Muscle of arm (tissue), 12 donors: ENCODE data around the gene MIEN1. TPM values are rescaled to one million over a fixed set of nuclear protein-coding genes. Genes with fewer than 3 reads are reported as not detected.
"Not testable (repeated sequence)": the region's sequence is repeated elsewhere in the genome, so short reads cannot be mapped to it uniquely, and the experiment has no call there.

Experiments used
- DNase-seq: peaks from one replicate; pipeline ENCODE4 v3.0.0-alpha.2; 2013
- polyA plus RNA-seq, 12 donors: library from polyadenylated mRNA; unstranded; fragments of 120-200 nt; gene quantifications; one replicate each; pipeline ENCODE4 v1.2.1, GENCODE V29; 2013; ENCODE audit not compliant: insufficient read length in 12 of 12

The MIEN1 gene
- polyA plus RNA-seq, 12 donors, result 14.8 to 23.6 (median 18.9) TPM; not detected in 1

- DNase-seq, result no peak
Measured at GRCh38 chr17:39744075-39744835, 13.9 kb upstream of the MIEN1 start.

GRCh38 chr17:39742856-39743436 is 12.6 kb upstream of the MIEN1 start:
- no peak for DNase-seq

DNA sequence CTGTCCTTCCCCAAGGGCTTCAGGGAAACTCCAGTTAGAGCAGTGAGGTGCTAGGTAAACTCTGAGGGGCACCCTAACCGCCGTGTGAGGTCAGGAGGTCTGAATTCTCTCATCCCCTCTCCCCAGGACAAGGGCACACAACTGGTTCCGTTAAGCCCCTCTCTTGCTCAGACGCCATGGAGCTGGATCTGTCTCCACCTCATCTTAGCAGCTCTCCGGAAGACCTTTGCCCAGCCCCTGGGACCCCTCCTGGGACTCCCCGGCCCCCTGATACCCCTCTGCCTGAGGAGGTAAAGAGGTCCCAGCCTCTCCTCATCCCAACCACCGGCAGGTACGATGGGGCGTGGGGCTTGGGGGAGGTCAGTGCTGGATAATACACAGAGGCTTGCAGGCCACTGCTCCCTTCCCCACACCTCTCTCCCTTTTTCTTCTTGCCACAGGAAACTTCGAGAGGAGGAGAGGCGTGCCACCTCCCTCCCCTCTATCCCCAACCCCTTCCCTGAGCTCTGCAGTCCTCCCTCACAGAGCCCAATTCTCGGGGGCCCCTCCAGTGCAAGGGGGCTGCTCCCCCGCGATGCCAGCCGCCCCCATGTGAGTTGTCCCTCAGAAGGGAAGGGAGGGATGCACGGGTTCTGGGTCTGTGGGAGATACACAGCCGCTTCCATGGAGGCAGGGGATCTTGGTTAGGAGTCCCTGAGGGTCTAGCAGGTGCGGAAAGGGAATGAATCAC is 12.0 kb upstream of the MIEN1 start:
- no peak for DNase-seq

DNA sequence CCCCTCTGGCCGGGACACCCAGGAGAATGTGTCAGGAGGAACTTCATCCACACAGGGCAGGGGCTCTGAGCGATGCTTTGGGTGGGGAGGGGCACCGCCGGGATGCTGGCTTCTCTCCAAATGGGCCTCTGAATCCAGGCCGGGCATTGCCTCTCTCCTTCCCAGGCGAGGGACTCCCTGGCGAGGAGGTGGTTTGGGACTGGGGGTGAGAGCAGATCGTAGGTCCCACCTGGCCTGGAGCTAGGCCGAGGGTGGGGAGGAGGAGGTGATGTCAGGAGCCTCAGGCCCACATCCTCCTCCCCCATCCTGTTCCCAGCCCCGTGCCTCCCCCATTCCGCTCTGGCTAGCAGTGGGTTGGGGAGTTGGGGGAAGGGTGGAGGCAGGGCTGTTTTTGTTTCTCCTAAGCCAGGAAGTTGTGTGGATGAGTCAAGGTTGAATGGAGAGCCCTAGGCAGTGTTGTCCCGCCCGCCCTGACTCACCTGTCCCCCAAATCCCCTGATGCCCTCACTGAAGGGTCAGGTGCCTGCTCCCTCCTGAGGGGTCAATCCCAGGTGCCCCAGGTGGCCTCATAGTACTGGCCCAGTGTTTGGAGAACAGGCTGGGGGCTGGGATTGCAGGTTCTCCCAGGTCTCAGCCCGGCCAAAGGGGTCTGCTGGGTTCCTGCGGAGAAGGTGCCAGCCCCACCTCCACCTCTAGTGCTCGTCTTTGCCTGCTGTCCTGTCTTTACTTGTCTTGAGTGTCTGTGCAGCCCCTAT is 10.2 kb upstream of the MIEN1 start:
- no peak for DNase-seq

DNA sequence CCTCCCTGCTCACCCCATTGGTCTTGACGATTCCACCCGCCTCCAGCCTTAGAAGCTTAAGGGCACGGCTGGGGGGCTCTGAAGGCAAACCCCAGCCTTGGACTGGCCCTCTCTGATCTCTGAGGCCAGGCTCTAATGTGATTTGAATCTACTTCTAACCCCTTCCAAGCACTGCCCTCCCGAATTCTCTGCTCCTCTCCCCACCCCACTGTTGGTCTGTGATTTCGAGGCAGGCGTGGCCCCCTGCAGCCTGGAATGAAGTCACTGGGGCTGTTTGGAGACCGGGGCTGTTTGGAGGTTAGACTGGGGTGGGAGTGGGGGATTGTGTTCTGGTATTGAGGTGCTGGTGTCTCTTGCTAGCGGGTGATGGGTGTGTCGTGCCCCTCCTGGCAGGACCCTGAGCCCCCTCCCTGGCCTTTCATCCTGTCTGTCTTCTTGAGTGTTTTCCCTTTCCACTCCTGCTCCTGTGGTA is 9.6 kb upstream of the MIEN1 start:
- no peak for DNase-seq

DNA sequence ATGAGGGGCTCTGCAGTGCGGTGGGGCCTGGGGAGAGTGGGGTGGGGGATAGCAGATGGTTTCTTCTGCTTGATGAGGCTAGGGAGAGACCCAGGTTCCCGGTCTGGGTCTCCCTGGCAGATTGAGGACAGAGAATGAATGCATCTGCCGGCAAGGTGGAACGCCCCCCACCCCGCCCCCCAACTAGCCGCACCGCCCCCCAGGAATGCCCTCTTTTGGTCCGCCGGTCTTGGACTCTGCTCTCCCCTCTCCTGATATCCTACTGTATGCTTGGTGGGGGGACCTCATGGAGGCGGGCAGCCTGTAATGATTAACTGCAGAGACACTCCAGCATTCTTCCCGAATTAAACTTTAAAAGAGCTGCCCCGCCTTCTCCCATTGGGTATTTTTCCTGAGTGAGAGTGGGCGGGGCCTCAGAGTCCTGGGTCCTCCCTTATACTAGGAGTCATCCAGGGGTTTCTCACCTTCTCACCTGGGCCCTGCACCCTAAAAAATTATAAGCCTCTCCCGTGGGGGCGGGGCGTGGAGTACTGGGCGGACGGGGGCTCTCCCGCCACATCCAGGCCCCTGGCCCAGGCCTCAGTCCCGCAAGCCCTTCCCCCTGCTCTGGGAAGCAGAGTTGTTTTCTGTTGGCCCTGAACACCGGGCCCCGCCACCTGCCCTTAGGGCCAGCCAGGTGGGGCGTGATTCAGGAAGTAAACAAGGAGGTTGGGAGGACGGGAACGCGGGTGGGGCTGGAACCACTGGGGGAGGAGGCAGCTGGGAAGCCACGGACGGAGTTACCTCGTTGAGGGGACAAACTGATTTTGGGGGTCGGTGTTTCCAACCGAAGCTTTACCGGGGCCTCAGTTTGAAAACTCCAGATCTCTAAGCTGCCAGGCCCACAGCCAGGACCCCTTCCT is 8.9 kb upstream of the MIEN1 start:
- no peak for DNase-seq

DNA sequence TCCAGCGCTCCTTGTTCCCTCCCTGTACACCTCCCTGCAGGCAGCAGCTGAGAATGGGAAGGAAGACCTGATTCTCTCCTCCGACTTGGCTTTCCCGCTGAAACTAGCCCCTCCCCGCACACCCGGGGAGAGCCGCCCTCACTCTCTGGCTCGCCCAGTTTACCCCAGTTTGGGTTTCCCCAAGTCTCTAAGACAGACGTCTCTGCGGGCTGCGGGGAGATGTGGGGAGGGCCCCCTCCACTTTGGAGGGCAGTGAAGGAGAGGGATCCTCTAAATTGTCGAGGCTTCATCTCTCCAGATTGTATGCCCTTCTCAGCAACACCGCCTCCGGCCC is 8.2 kb upstream of the MIEN1 start:
- DNase-seq, result no peak

DNA sequence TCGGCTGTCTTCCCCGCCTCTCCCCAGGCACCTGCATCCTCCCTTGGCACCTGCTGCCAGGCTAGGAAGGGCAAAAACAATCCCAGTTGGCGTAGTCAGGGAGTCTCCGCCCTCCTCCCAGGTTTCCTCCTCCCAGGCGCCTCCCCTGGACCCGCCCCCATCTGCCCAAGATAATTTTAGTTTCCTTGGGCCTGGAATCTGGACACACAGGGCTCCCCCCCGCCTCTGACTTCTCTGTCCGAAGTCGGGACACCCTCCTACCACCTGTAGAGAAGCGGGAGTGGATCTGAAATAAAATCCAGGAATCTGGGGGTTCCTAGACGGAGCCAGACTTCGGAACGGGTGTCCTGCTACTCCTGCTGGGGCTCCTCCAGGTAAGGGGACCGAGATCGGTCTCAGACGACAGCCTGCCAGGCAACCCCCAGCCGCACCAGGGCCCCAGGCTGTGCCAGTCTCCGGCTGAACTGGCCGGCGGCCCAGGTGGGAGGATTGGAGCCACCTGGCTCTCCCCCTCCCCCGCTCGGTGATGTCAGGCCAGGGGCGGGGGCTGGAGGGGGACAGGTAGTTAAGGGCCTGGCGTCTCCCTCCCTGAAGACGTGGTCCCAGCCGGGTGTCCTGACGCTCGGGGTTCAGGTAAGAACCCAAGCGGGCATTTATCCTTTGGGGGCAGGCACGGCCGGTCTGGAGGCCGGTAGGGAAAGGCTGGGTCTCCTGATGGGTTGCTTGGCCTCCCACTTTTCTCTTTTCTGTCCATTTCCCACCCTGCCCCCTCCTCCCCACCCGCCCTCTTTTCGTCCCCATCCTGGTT is 7.6 kb upstream of the MIEN1 start, which contains the start of gene GRB7:
GRB7 (plus strand) TSS at position 179 of the 808 bp plus-strand sequence. CDS start 4,364 bp downstream, outside the sequence.
- no peak for DNase-seq

DNA sequence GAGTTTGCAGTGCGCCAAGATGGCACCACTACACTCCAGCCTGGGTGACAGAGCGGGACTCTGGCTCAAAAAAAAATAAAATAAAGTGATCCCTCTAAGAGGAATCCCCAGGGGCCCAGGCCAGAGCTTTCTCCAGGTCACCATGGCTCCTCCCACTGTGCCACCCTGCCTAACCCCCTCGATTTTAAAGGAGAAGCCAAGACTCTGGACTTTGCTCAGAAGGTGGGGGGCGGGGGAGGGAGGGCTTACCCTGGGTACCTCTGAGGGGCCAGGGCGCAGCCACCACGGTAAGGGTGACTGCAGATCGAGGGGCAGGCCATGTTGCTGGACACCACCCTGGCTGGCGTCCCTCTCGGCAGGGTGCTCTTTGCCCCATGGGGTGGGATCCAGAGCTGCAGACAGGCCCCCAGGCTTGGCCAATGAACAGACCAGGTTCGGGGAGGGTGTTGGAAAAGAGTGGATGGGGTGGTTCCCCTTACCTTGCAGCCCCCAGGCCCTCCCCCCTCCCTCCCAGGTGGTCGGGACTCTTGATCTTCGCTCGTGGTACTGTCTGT is 7.0 kb upstream of the MIEN1 start:
- DNase-seq, result no peak

GRCh38 chr17:39736319-39737165 is 6.2 kb upstream of the MIEN1 start:
- DNase-seq, result no peak

DNA sequence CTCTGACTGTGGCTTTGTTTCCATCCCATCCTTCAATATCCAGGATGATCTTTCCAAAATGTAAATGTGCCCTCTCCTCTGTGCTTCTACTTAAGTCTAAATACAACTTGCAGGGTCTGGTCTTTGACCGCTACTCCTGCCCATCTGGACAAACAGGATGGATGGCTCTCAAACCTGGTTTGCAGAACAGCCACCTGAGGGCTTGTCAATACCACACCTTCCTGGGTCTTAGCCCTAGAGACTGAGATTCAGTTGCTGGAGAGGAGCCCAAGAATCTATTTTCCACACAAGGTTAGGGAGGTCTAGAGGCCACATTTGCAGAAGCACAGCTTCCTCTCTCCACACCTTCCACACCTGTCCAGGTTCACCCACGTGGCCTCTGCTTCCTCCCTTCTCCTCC is 5.5 kb upstream of the MIEN1 start:
- DNase-seq, result no peak

- DNase-seq, result no peak
Measured at GRCh38 chr17:39732586-39732985, 2.3 kb upstream of the MIEN1 start.

DNA sequence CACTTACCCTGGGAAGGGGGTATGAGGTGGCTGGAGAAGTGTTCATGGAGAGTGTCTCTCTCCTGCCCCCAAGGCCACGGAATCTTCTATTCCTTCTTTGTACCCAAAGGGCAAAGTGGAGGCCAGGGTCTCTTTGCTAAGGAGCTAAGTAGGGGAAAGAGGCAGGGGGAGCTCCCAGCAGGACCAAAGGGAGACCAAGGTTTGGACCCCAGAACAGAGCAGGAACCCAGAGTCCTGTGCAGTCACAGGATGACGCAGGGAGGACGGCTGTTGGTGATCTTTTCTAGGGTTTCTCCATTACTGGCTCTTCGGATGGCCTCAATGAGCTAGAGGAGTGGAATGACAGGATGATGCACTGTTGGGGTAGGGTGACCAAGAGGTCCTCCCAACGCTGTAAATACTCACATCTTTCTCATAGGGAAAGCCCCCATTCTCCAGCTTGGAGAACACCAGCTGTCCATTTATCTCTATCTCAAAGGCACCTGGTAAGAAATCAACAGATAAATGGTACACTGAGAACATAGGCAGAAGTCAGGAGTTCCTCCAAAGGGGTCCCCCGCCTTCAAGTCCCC is 966 bp downstream of the MIEN1 start:
- no peak for DNase-seq

DNA sequence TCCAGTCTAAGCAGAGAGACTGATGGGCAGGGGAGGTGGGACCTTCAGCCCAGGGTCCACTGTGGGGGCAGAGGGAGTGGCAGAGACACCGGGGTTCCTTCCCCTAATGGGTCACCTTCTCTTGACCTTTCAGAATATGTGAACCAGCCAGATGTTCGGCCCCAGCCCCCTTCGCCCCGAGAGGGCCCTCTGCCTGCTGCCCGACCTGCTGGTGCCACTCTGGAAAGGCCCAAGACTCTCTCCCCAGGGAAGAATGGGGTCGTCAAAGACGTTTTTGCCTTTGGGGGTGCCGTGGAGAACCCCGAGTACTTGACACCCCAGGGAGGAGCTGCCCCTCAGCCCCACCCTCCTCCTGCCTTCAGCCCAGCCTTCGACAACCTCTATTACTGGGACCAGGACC is 2.8 kb downstream of the MIEN1 start:
- no peak for DNase-seq

- DNase-seq, result no peak
Measured at GRCh38 chr17:39726617-39727016, 3.7 kb downstream of the MIEN1 start.

DNA sequence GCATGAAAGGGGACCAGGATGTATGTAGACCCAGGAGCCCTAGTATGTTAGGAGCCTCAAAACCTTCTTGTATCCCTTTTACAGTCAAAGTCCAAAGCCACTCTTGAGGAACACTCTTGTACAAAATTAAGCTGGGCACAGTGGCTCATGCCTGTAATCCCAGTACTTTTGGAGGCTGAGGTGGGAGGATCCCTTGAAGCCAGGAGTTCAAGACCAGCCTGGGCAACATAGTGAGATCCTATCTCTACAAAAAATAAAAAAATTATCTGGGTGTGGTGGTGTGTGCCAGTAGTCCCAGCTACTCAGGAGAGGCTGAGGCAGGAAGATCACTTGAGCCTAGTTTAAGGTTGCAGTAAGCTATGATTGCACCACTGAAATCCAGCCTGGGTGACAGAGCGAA is 4.4 kb downstream of the MIEN1 start:
- not testable (repeated sequence) for DNase-seq

- DNase-seq, result no peak
Measured at GRCh38 chr17:39724731-39725130, 5.6 kb downstream of the MIEN1 start.
